Mesenchymal stem cell (in vitro differentiated cells and primary cell): ENCODE data around the gene SHANK2.

Experiments
- DNase-seq: peaks from one replicate; pipeline ENCODE4 v3.0.0-alpha.2; 2013
- H2AFZ ChIP-seq: one replicate; pipeline ENCODE4 v1.6.1; 2013; ENCODE audit warnings: low read depth, mild to moderate bottlenecking, control low read depth, inconsistent platforms, low read length, moderate library complexity
- H2AK5ac ChIP-seq: 2 replicates; pipeline ENCODE4 v1.6.1; 2013; ENCODE audit warnings: low read length, moderate library complexity, mild to moderate bottlenecking, inconsistent platforms; ENCODE audit not compliant: severe bottlenecking
- H2BK120ac ChIP-seq: one replicate; pipeline ENCODE4 v1.6.1; 2013; ENCODE audit warnings: low read depth, mild to moderate bottlenecking, inconsistent platforms, low read length, moderate library complexity
- H2BK12ac ChIP-seq, 2 experiments: one replicate each; pipeline ENCODE4 v1.6.1; 2013; ENCODE audit warnings: inconsistent platforms in 2 of 2, low read length in 2 of 2, mild to moderate bottlenecking in 2 of 2, moderate library complexity in 2 of 2, control low read depth in 1 of 2
- H2BK15ac ChIP-seq: one replicate; pipeline ENCODE4 v1.6.1; 2013; ENCODE audit warnings: mild to moderate bottlenecking, low read depth, inconsistent platforms; ENCODE audit not compliant: poor library complexity, severe bottlenecking
- H2BK5ac ChIP-seq: 2 replicates; pipeline ENCODE4 v1.6.1; 2013; ENCODE audit warnings: low read depth, mild to moderate bottlenecking, low read length, control low read depth, inconsistent platforms; ENCODE audit not compliant: poor library complexity, severe bottlenecking
- H3K14ac ChIP-seq, 2 experiments: one replicate each; pipeline ENCODE4 v1.6.1; 2013; ENCODE audit warnings: inconsistent platforms in 2 of 2, low read length in 2 of 2, control low read depth in 1 of 2, mild to moderate bottlenecking in 1 of 2, moderate library complexity in 1 of 2
- H3K18ac ChIP-seq, 2 experiments: one replicate each; pipeline ENCODE4 v1.6.1; 2013; ENCODE audit warnings: inconsistent platforms in 2 of 2, low read length in 2 of 2, control low read depth in 1 of 2, low read depth in 1 of 2, mild to moderate bottlenecking in 1 of 2
- H3K23ac ChIP-seq, 2 experiments: one replicate each; pipeline ENCODE4 v1.6.1; 2013; ENCODE audit warnings: inconsistent platforms in 2 of 2, low read length in 2 of 2, mild to moderate bottlenecking in 2 of 2, moderate library complexity in 2 of 2, control low read depth in 1 of 2
- H3K27ac ChIP-seq: 2 replicates; pipeline ENCODE4 v1.5.1; 2013; ENCODE audit warnings: mild to moderate bottlenecking, moderate library complexity, low read length, control low read depth, inconsistent platforms; ENCODE audit not compliant: poor library complexity, severe bottlenecking
- H3K27me3 ChIP-seq, 2 experiments: 2 replicates each; pipeline versions ENCODE4 v1.6.1 to v1.7.0; 2013; ENCODE audit warnings: low read length in 2 of 2, mild to moderate bottlenecking in 2 of 2, moderate library complexity in 2 of 2, control low read depth in 1 of 2, inconsistent platforms in 1 of 2; ENCODE audit not compliant: control insufficient read depth in 1 of 2, insufficient read depth in 1 of 2
- H3K36me3 ChIP-seq, 2 experiments: 2 replicates each; pipeline versions ENCODE4 v1.6.1 to v1.7.0; 2013; ENCODE audit warnings: low read length in 2 of 2, control low read depth in 1 of 2, inconsistent platforms in 1 of 2, low read depth in 1 of 2, mild to moderate bottlenecking in 1 of 2; ENCODE audit not compliant: insufficient read depth in 2 of 2, control insufficient read depth in 1 of 2
- H3K4ac ChIP-seq, 2 experiments: one replicate each; pipeline ENCODE4 v1.6.1; 2013; ENCODE audit warnings: inconsistent platforms in 2 of 2, low read length in 2 of 2, mild to moderate bottlenecking in 2 of 2, moderate library complexity in 2 of 2, control low read depth in 1 of 2, low read depth in 1 of 2
- H3K4me1 ChIP-seq: 2 replicates; pipeline ENCODE4 v1.6.1; 2013; ENCODE audit warnings: low read depth, low read length, control low read depth; ENCODE audit not compliant: control insufficient read depth, insufficient read depth
- H3K4me2 ChIP-seq: 2 replicates; pipeline ENCODE4 v1.6.1; 2013; ENCODE audit warnings: low read length, mild to moderate bottlenecking, inconsistent platforms; ENCODE audit not compliant: poor library complexity, severe bottlenecking
- H3K4me3 ChIP-seq, 2 experiments: 2 replicates each; pipeline versions ENCODE4 v1.5.1 to v1.7.0; 2013; ENCODE audit warnings: low read length in 2 of 2, mild to moderate bottlenecking in 2 of 2, control low read depth in 1 of 2, low read depth in 1 of 2; ENCODE audit not compliant: insufficient read depth in 1 of 2
- H3K79me1 ChIP-seq: replicated peaks from 2 replicates; pipeline ENCODE4 v1.6.1; 2013; ENCODE audit warnings: mild to moderate bottlenecking, control low read depth, low read length, inconsistent platforms; ENCODE audit not compliant: poor library complexity, severe bottlenecking
- H3K9ac ChIP-seq: 2 replicates; pipeline ENCODE4 v1.7.0; 2013; ENCODE audit warnings: mild to moderate bottlenecking, low read length, moderate library complexity
- H3K9me3 ChIP-seq: 2 replicates; pipeline ENCODE4 v1.7.0; 2013; ENCODE audit warnings: mild to moderate bottlenecking, low read length; ENCODE audit not compliant: control insufficient read depth
- H4K8ac ChIP-seq: one replicate; pipeline ENCODE4 v1.6.1; 2013; ENCODE audit warnings: inconsistent platforms, mild to moderate bottlenecking, low read length, moderate library complexity
- H4K91ac ChIP-seq: one replicate; pipeline ENCODE4 v1.6.1; 2013; ENCODE audit warnings: mild to moderate bottlenecking, low read length, inconsistent platforms
- WGBS: methylation state at CpG from one replicate; pipeline ENCODE4 v1.1.7; 2013; ENCODE audit warnings: mixed read lengths; 5-methylcytosine and 5-hydroxymethylcytosine counted together

The SHANK2 gene

DNA sequence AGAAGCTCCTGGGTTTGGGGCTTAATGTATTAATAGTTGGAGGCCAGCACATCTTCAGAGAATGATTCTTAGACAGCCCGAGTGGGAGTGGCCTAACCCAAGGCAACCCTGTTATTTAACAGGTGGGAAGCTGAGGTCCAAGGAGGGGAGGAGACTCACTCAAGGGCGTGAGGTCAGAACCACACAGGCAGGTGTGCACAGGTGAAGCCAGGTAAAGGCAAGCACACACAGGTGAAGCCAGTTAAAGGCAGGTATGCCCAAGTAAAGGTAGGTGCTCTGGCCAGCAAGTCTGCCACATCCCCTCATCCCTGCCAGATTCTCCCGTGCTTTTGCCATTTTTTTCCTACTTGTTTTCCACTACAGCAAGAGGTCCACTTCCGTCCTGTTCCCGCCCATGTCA is 2.9 kb upstream of the SHANK2 start:
- peaks cover 22% of the 10 kb centered on the region for H3K4me1 ChIP-seq
- DNase-seq, result no peak
- no peak overlapping the region for H3K27ac ChIP-seq
- peaks cover 6% of the 10 kb centered on the region for H3K9me3 ChIP-seq
- no peak overlapping the region for H3K9ac ChIP-seq
- H2BK5ac ChIP-seq, result no peak overlapping the region
- H3K4me3 ChIP-seq, result no peak overlapping the region
- no peak overlapping the region for H2BK15ac ChIP-seq
- H2BK12ac ChIP-seq, result no peak overlapping the region
- WGBS, result 69% methylated on average over 5 of the region's 5 CpGs
- no peak overlapping the region for H3K4ac ChIP-seq
- H3K18ac ChIP-seq, result no peak overlapping the region
- H3K14ac ChIP-seq, result no peak overlapping the region
- H3K27me3 ChIP-seq, result peaks cover 7 to 22% of the 10 kb centered on the region in 2 experiments
- no peak overlapping the region for H2BK120ac ChIP-seq
- no peak overlapping the region for H2AK5ac ChIP-seq
- no peak overlapping the region for H3K4me2 ChIP-seq
- no peak overlapping the region for H2AFZ ChIP-seq
- H4K91ac ChIP-seq, result no peak overlapping the region
- H3K36me3 ChIP-seq, result no peaks in the 10 kb centered on the region
- no peak overlapping the region for H4K8ac ChIP-seq
- H3K23ac ChIP-seq, result no peak overlapping the region
- peaks cover 10% of the 10 kb centered on the region for H3K79me1 ChIP-seq

GRCh38 chr11:71253794-71254193 is 1.4 kb upstream of the SHANK2 start:
- Histone ChIP-seq H3K4me1 (peaks cover 23% of the 10 kb centered on the region), H3K14ac (no peak overlapping the region), H3K9ac (no peak overlapping the region), H2BK5ac (no peak overlapping the region), H3K4me3 (no peak overlapping the region), H3K9me3 (peaks cover 6% of the 10 kb centered on the region), H2BK120ac (no peak overlapping the region), H2BK12ac (peak overlapping the region; percentile 38 to 48), H3K27me3 (peaks cover 8 to 27% of the 10 kb centered on the region in 2 experiments), H3K4me2 (no peak overlapping the region), H4K91ac (no peak overlapping the region), H4K8ac (no peak overlapping the region), H2BK15ac (no peak overlapping the region), H3K36me3 (no peaks in the 10 kb centered on the region), H2AFZ (no peak overlapping the region), H3K23ac (no peak overlapping the region), H3K79me1 (peaks cover 17% of the 10 kb centered on the region), H2AK5ac (peak overlapping the region; percentile 84), H3K18ac (no peak overlapping the region), H3K27ac (peak overlapping the region; percentile 77), H3K4ac (no peak overlapping the region)
- no peak for DNase-seq
- 50% methylated on average over 2 of the region's 5 CpGs for WGBS

DNA sequence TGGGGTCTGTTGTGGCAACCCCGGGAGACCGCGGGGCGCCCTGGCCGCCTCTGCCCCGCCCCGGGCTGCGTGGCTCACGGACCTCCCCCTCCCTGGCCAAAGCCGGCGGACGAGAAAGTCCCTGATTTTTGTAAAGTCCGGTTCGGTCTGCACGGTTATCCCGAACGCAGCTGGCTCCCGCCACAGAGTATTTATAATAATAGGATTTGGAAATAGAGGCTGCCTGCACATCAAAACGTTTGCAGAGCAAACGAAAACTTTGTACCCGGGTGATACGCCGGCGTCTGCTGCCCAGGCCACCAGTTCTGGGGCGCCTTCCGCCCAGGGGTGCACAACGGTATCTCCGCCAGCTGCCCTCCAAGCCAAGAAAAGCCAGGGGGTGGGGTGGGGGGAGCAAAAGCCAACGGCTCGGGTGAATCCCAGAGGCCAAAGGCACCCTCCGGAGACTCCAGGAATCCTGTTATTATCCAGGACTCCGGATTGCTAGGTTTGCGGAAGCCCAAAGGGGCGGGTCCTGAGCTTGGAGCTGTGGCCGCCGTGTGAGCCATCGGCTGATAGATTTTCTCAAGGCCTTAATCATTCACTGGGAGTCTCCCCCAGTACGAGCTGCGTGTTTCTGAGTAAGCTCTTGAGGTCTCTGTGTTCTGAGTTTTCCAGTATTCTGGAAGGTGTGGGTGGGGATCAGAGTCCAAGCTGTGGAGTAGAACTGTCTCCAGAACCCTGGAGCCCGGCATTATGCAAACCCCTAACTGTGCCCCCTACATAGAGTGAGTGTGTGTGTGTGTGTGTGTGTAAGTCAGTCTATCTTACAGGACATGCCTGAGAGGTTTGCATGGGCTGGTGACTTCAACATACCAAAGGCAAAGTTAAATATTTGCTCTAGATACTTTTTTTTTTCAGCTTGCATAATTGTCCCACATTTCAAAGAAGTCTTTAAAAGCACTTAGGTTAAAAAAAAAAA is 673 bp upstream of the SHANK2 start:
- peak overlapping the region; percentile 77 for H2BK120ac ChIP-seq
- H3K18ac ChIP-seq, result peak overlapping the region; percentile 23 to 42

DNA sequence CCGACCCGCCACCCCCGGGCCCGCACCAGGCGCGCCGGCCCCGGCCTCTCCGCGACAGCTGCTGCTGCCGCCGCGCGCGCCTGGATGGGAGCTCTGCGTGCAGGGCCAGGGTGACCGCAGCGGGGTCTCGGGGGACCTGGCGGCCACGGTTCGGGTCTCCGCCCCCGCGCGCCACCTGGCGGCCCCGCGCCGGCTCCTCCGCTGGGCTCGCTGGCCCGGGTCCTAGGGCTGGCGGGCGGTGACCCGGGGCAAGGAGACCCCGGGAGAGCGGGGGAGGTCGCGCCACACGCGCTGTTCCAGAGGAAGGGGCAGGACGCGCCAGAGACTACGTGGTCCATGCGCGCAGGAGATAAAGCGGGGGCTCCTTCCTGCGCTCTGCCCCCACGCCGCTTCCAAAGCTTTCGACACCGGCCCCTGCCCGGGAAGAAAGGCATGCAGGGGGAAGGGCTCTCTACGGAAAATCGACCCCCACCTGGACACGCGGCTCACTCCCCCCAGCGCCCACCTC is 562 bp downstream of the SHANK2 start:
- Histone ChIP-seq H2AFZ (peak overlapping the region; percentile 55), H3K14ac (peak overlapping the region in 1 of 2 experiments; percentile 96), H2BK120ac (peak overlapping the region; percentile 77), H2AK5ac (no peak overlapping the region), H3K9me3 (no peaks in the 10 kb centered on the region), H4K8ac (no peak overlapping the region), H3K79me1 (peaks cover 24% of the 10 kb centered on the region), H3K4me2 (peak overlapping the region; percentile 81), H3K27me3 (peaks cover 8 to 25% of the 10 kb centered on the region in 2 experiments), H3K4me3 (peak overlapping the region; percentile 75 to 84), H3K27ac (peak overlapping the region; percentile 57), H3K18ac (peak overlapping the region; percentile 15 to 86), H2BK5ac (peak overlapping the region; percentile 46), H3K4me1 (peaks cover 27% of the 10 kb centered on the region), H3K9ac (peak overlapping the region; percentile 73), H3K23ac (peak overlapping the region in 1 of 2 experiments; percentile 55), H2BK15ac (no peak overlapping the region), H3K36me3 (no peaks in the 10 kb centered on the region), H3K4ac (peak overlapping the region; percentile 10 to 95), H4K91ac (peak overlapping the region; percentile 8), H2BK12ac (peak overlapping the region in 1 of 2 experiments; percentile 48)
- under 1% methylated on average over 35 of the region's 59 CpGs for WGBS
- DNase-seq, result peak; percentile 54

More for the DNA sequence above, 673 bp upstream of the SHANK2 start:
- Histone ChIP-seq H3K27ac (peak overlapping the region; percentile 98), H3K27me3 (peaks cover 8 to 27% of the 10 kb centered on the region in 2 experiments), H3K9me3 (no peaks in the 10 kb centered on the region), H3K14ac (no peak overlapping the region), H3K79me1 (peaks cover 22% of the 10 kb centered on the region), H2AFZ (no peak overlapping the region), H3K4me3 (peak overlapping the region; percentile 75 to 84), H3K9ac (peak overlapping the region; percentile 74), H2BK5ac (peak overlapping the region; percentile 93), H3K4me1 (peaks cover 23% of the 10 kb centered on the region), H2BK15ac (peak overlapping the region; percentile 45), H3K4ac (peak overlapping the region in 1 of 2 experiments; percentile 18), H2BK12ac (peak overlapping the region in 1 of 2 experiments; percentile 70), H3K4me2 (peak overlapping the region; percentile 81), H4K91ac (peak overlapping the region; percentile 68), H2AK5ac (no peak overlapping the region), H3K23ac (no peak overlapping the region), H3K36me3 (no peaks in the 10 kb centered on the region), H4K8ac (peak overlapping the region; percentile 65)
- 5% methylated on average over 34 of the region's 40 CpGs for WGBS
- peak; percentile 94 for DNase-seq
